HEK293 (cell line): ENCODE data around the gene RAE1.

ENCODE experiments used
- CTCF ChIA-PET: fragments of 350-600 bp; formaldehyde crosslinking; extraction: SDS; loops from one replicate; lab custom pipeline; 2021; ENCODE audit warnings: antibody characterized with exemption; lab: Yijun Ruan, JAX
- POLR2A ChIA-PET: fragments of 300-600 bp; formaldehyde crosslinking; extraction: SDS; loops from one replicate; lab custom pipeline; 2020; ENCODE audit warnings: antibody characterized with exemption, inconsistent platforms; lab: Yijun Ruan, JAX
- H3K27ac ChIP-seq: fragments of 200-500 bp; sonication (Bioruptor generic); 2 replicates; pipeline ENCODE4 v1.5.1; 2014; ENCODE audit warnings: low read depth, low read length, control low read depth, inconsistent platforms; ENCODE audit errors: extremely low read depth
- H3K36me3 ChIP-seq, 2 experiments: fragments of 200-500 bp in 1 of 2; sonication (Bioruptor generic) in 1 of 2; 1 replicate in 1 of 2; 2 replicates in 1 of 2; pipeline ENCODE4 v1.5.1; 2014 to 2017; ENCODE audit warnings: inconsistent platforms in 2 of 2, low read length in 2 of 2; ENCODE audit not compliant: control insufficient read depth in 2 of 2, insufficient read depth in 1 of 2
- H3K4me1 ChIP-seq: fragments of 200-500 bp; sonication (Bioruptor generic); 2 replicates; pipeline ENCODE4 v1.5.1; 2014; ENCODE audit warnings: mild to moderate bottlenecking, low read length, inconsistent platforms; ENCODE audit not compliant: control insufficient read depth, insufficient read depth
- H3K4me3 ChIP-seq: 2 replicates; pipeline ENCODE4 v1.5.1; 2011; ENCODE audit warnings: low read depth, mild to moderate bottlenecking, control low read depth, low read length, moderate library complexity
- H3K9me3 ChIP-seq: fragments of 200-500 bp; sonication (Bioruptor generic); 2 replicates; pipeline ENCODE4 v1.5.1; 2014; ENCODE audit warnings: low read depth, low read length, inconsistent platforms; ENCODE audit not compliant: control insufficient read depth, insufficient read depth
- GLIS1 ChIP-seq: fragments of 450-650 bp; formaldehyde crosslinking; IDR thresholded peaks from 2 replicates; pipeline ENCODE4 v1.5.1; 2016; ENCODE audit warnings: missing biosample characterization, missing genetic modification characterization
- HOXA7 ChIP-seq: sonication (generic); formaldehyde crosslinking; IDR thresholded peaks from 2 replicates; pipeline ENCODE4 v1.8.1; 2022; ENCODE audit warnings: missing genetic modification reagents, borderline replicate concordance
- IKZF3 ChIP-seq: fragments of 450-650 bp; IDR thresholded peaks from 2 replicates; pipeline ENCODE4 v1.5.0; 2018; ENCODE audit warnings: missing biosample characterization, mild to moderate bottlenecking, missing genetic modification characterization, moderate library complexity
- KLF7 ChIP-seq: fragments of 450-650 bp; formaldehyde crosslinking; IDR thresholded peaks from 2 replicates; pipeline ENCODE4 v1.5.1; 2016; ENCODE audit warnings: missing biosample characterization, missing genetic modification characterization, borderline replicate concordance
- ZBTB20 ChIP-seq: fragments of 450-650 bp; formaldehyde crosslinking; IDR thresholded peaks from 2 replicates; pipeline ENCODE4 v1.5.1; 2016; ENCODE audit warnings: missing biosample characterization, missing genetic modification characterization
- ZNF211 ChIP-seq: fragments of 450-650 bp; formaldehyde crosslinking; IDR thresholded peaks from 2 replicates; pipeline ENCODE4 v1.5.1; 2016; ENCODE audit warnings: low read depth, missing biosample characterization, missing genetic modification characterization
- ZNF341 ChIP-seq: fragments of 450-650 bp; formaldehyde crosslinking; IDR thresholded peaks from 2 replicates; pipeline ENCODE4; 2016; ENCODE audit warnings: low read depth, missing biosample characterization, missing genetic modification characterization
- ZNF394 ChIP-seq: fragments of 450-650 bp; formaldehyde crosslinking; IDR thresholded peaks from 2 replicates; pipeline ENCODE4 v1.5.1; 2016; ENCODE audit warnings: missing biosample characterization, missing genetic modification characterization, mild to moderate bottlenecking, moderate library complexity, borderline replicate concordance
- ZNF404 ChIP-seq: fragments of 450-650 bp; formaldehyde crosslinking; IDR thresholded peaks from 2 replicates; pipeline ENCODE4 v1.5.1; 2017; ENCODE audit warnings: missing biosample characterization, missing genetic modification characterization
- ZNF776 ChIP-seq: fragments of 450-650 bp; formaldehyde crosslinking; IDR thresholded peaks from 2 replicates; pipeline ENCODE4 v1.5.0; 2017; ENCODE audit warnings: missing biosample characterization, missing genetic modification characterization, borderline replicate concordance
- ZSCAN30 ChIP-seq: fragments of 450-650 bp; IDR thresholded peaks from 2 replicates; pipeline ENCODE4 v1.5.1; 2018; ENCODE audit warnings: missing biosample characterization, mild to moderate bottlenecking, missing genetic modification characterization, moderate library complexity
- ZXDB ChIP-seq: fragments of 450-650 bp; formaldehyde crosslinking; IDR thresholded peaks from 2 replicates; pipeline ENCODE4 v1.5.1; 2016; ENCODE audit warnings: missing biosample characterization, missing genetic modification characterization
- TF ChIP-seq, protein P1 (sequence below): fragments of 450-650 bp; formaldehyde crosslinking; IDR thresholded peaks from 2 replicates; pipeline ENCODE4 v1.5.1; 2016; ENCODE audit warnings: missing biosample characterization, missing genetic modification characterization
- TF ChIP-seq, protein P2 (sequence below): fragments of 450-650 bp; formaldehyde crosslinking; IDR thresholded peaks from 2 replicates; pipeline ENCODE4 v1.5.1; 2017; ENCODE audit warnings: missing biosample characterization, missing genetic modification characterization
- TF ChIP-seq, protein P3 (sequence below): fragments of 450-650 bp; formaldehyde crosslinking; IDR thresholded peaks from 2 replicates; pipeline ENCODE4 v1.5.1; 2017; ENCODE audit warnings: missing biosample characterization, missing genetic modification characterization
- TF ChIP-seq, protein P4 (sequence below): fragments of 450-650 bp; IDR thresholded peaks from 2 replicates; pipeline ENCODE4 v1.5.1; 2018; ENCODE audit warnings: missing biosample characterization, mild to moderate bottlenecking, missing genetic modification characterization
- TF ChIP-seq, protein P5 (sequence below): fragments of 450-650 bp; formaldehyde crosslinking; IDR thresholded peaks from 2 replicates; pipeline ENCODE4 v1.5.1; 2016; ENCODE audit warnings: missing biosample characterization, missing genetic modification characterization, low read depth

The RAE1 gene

DNA sequence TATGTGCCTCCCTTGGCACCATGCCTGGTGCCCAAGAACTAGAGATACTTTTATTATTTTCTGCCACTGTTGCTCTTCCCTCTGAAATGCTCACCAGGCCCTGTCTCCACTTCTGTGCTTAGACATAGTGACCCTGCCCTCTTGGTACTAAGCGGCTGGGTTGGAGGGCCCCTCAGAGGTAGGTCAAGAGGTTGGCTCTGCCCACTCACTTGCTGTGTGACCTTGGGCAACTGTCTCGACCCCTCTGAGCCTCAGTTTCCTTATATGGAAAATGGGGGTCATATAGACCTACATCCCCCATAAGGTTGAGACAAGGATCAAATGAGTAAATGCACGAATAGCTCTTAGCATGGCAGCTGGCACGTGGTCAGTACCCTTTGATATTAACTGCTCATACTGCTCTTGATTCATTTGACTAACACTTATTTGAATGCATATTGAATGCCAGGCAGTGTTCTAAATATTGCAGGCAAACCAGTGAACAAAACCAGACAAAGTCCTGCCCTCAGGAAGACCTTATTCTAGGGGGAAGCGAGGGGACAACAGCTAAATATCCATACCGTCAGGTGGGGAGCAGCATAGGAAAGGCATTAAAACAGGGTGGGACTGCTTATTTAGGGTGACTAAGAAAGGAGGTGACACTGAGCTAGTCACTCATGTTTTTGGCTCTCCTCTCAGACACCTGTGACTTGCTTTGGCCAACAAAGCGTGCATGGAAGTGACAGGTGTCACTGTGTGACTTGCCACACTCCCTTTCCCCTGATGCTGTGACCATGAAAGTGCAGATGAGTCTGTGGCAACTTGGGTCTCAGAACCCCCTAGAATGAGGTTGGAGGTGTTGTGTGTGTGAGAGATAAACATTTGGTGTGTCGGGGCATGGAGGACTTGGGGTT lies 35.7 kb upstream of the RAE1 start:
- no peaks in the 10 kb centered on the region for H3K4me1 ChIP-seq
- CTCF ChIA-PET, result no interaction called here
- no peaks in the 10 kb centered on the region for H3K36me3 ChIP-seq
- no peak overlapping the region for H3K27ac ChIP-seq
- POLR2A ChIA-PET, result no interaction called here
- no peak overlapping the region for H3K4me3 ChIP-seq
- no peaks in the 10 kb centered on the region for H3K9me3 ChIP-seq
- no peak for TF ChIP-seq HOXA7 (CRISPR knock-in tag)
- TF ChIP-seq GLIS1, result no peak
- TF ChIP-seq ZNF776 (tag by site-specific recombination), result no peak
- TF ChIP-seq, protein P1, sequence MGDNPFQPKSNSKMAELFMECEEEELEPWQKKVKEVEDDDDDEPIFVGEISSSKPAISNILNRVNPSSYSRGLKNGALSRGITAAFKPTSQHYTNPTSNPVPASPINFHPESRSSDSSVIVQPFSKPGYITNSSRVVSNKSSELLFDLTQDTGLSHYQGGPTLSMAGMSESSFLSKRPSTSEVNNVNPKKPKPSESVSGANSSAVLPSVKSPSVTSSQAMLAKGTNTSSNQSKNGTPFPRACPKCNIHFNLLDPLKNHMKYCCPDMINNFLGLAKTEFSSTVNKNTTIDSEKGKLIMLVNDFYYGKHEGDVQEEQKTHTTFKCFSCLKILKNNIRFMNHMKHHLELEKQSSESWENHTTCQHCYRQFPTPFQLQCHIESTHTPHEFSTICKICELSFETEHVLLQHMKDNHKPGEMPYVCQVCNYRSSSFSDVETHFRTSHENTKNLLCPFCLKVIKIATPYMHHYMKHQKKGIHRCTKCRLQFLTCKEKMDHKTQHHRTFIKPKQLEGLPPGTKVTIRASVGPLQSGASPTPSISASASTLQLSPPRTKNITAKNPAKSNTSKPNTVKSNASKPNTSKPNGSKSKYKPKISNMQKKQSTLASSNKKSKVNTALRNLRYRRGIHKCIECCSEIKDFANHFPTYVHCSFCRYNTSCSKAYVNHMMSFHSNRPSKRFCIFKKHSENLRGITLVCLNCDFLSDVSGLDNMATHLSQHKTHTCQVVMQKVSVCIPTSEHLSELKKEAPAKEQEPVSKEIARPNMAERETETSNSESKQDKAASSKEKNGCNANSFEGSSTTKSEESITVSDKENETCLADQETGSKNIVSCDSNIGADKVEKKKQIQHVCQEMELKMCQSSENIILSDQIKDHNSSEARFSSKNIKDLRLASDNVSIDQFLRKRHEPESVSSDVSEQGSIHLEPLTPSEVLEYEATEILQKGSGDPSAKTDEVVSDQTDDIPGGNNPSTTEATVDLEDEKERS, result no peak
- TF ChIP-seq ZBTB20 (tag by site-specific recombination), result no peak
- TF ChIP-seq, protein P2, sequence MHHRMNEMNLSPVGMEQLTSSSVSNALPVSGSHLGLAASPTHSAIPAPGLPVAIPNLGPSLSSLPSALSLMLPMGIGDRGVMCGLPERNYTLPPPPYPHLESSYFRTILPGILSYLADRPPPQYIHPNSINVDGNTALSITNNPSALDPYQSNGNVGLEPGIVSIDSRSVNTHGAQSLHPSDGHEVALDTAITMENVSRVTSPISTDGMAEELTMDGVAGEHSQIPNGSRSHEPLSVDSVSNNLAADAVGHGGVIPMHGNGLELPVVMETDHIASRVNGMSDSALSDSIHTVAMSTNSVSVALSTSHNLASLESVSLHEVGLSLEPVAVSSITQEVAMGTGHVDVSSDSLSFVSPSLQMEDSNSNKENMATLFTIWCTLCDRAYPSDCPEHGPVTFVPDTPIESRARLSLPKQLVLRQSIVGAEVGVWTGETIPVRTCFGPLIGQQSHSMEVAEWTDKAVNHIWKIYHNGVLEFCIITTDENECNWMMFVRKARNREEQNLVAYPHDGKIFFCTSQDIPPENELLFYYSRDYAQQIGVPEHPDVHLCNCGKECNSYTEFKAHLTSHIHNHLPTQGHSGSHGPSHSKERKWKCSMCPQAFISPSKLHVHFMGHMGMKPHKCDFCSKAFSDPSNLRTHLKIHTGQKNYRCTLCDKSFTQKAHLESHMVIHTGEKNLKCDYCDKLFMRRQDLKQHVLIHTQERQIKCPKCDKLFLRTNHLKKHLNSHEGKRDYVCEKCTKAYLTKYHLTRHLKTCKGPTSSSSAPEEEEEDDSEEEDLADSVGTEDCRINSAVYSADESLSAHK, result no peak
- TF ChIP-seq, protein P3, sequence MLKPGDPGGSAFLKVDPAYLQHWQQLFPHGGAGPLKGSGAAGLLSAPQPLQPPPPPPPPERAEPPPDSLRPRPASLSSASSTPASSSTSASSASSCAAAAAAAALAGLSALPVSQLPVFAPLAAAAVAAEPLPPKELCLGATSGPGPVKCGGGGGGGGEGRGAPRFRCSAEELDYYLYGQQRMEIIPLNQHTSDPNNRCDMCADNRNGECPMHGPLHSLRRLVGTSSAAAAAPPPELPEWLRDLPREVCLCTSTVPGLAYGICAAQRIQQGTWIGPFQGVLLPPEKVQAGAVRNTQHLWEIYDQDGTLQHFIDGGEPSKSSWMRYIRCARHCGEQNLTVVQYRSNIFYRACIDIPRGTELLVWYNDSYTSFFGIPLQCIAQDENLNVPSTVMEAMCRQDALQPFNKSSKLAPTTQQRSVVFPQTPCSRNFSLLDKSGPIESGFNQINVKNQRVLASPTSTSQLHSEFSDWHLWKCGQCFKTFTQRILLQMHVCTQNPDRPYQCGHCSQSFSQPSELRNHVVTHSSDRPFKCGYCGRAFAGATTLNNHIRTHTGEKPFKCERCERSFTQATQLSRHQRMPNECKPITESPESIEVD, result no peak
- no peak for TF ChIP-seq IKZF3 (tag by site-specific recombination)
- no peak for TF ChIP-seq ZNF404 (tag by site-specific recombination)
- no peak for TF ChIP-seq ZSCAN30
- TF ChIP-seq, protein P4, sequence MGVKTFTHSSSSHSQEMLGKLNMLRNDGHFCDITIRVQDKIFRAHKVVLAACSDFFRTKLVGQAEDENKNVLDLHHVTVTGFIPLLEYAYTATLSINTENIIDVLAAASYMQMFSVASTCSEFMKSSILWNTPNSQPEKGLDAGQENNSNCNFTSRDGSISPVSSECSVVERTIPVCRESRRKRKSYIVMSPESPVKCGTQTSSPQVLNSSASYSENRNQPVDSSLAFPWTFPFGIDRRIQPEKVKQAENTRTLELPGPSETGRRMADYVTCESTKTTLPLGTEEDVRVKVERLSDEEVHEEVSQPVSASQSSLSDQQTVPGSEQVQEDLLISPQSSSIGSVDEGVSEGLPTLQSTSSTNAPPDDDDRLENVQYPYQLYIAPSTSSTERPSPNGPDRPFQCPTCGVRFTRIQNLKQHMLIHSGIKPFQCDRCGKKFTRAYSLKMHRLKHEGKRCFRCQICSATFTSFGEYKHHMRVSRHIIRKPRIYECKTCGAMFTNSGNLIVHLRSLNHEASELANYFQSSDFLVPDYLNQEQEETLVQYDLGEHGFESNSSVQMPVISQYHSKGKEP (tag by site-specific recombination), result no peak
- no peak for TF ChIP-seq ZNF211
- TF ChIP-seq, protein P5, sequence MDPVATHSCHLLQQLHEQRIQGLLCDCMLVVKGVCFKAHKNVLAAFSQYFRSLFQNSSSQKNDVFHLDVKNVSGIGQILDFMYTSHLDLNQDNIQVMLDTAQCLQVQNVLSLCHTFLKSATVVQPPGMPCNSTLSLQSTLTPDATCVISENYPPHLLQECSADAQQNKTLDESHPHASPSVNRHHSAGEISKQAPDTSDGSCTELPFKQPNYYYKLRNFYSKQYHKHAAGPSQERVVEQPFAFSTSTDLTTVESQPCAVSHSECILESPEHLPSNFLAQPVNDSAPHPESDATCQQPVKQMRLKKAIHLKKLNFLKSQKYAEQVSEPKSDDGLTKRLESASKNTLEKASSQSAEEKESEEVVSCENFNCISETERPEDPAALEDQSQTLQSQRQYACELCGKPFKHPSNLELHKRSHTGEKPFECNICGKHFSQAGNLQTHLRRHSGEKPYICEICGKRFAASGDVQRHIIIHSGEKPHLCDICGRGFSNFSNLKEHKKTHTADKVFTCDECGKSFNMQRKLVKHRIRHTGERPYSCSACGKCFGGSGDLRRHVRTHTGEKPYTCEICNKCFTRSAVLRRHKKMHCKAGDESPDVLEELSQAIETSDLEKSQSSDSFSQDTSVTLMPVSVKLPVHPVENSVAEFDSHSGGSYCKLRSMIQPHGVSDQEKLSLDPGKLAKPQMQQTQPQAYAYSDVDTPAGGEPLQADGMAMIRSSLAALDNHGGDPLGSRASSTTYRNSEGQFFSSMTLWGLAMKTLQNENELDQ (tag by site-specific recombination), result no peak
- TF ChIP-seq ZXDB (tag by site-specific recombination), result no peak
- no peak for TF ChIP-seq ZNF341 (tag by site-specific recombination)
- no peak for TF ChIP-seq KLF7 (tag by site-specific recombination)
- TF ChIP-seq ZNF394, result no peak
- TF ChIP-seq, all 188 proteins: peak for 0
